HepG2 (cell line): ENCODE measurements around the gene NYAP1. TPM values are rescaled to one million over a fixed set of nuclear protein-coding genes. Genes with fewer than 3 reads are reported as not detected.
A peak's percentile ranks its signal among the peaks of the same experiment; 100 is the strongest.

ENCODE experiments used
- E2F1 ChIP-seq: sonication (generic); formaldehyde crosslinking; IDR thresholded peaks from 2 replicates; pipeline ENCODE4 v1.5.0; 2020; ENCODE audit warnings: missing genetic modification reagents
- ESRRA ChIP-seq: sonication (generic); formaldehyde crosslinking; IDR thresholded peaks from 2 replicates; pipeline ENCODE4 v1.5.1; 2020; ENCODE audit warnings: mild to moderate bottlenecking, low read depth, missing genetic modification reagents
- ETV6 ChIP-seq: sonication (generic); formaldehyde crosslinking; conservative IDR thresholded peaks from 2 replicates; pipeline ENCODE4 v1.4.0; 2020; ENCODE audit warnings: missing genetic modification reagents
- GMEB1 ChIP-seq: sonication (generic); formaldehyde crosslinking; IDR thresholded peaks from 2 replicates; pipeline ENCODE4 v1.5.1; 2020; ENCODE audit warnings: missing genetic modification reagents, mild to moderate bottlenecking, borderline replicate concordance
- HMGA1 ChIP-seq: sonication (generic); formaldehyde crosslinking; conservative IDR thresholded peaks from 2 replicates; pipeline ENCODE4 v1.4.0; 2020; ENCODE audit warnings: missing genetic modification reagents
- MTA1 ChIP-seq: sonication (generic); formaldehyde crosslinking; IDR thresholded peaks from 2 replicates; pipeline ENCODE4 v1.4.0; 2020; ENCODE audit warnings: missing genetic modification reagents, mild to moderate bottlenecking, borderline replicate concordance
- RAD21 ChIP-seq: fragments of 450-650 bp; formaldehyde crosslinking; IDR thresholded peaks from 2 replicates; pipeline ENCODE4 v1.5.0; 2020; ENCODE audit warnings: mild to moderate bottlenecking
- SP2 ChIP-seq: sonication (generic); formaldehyde crosslinking; IDR thresholded peaks from 2 replicates; pipeline ENCODE4 v1.5.1; 2020; ENCODE audit warnings: mild to moderate bottlenecking, missing genetic modification reagents
- WIZ ChIP-seq: sonication (generic); formaldehyde crosslinking; IDR thresholded peaks from 2 replicates; pipeline ENCODE4 v1.5.1; 2020; ENCODE audit warnings: mild to moderate bottlenecking, missing genetic modification reagents
- ZBTB33 ChIP-seq: sonication (generic); formaldehyde crosslinking; IDR thresholded peaks from 2 replicates; pipeline ENCODE4 v1.4.0; 2020; ENCODE audit warnings: missing genetic modification reagents
- ZNF20 ChIP-seq: sonication (generic); formaldehyde crosslinking; IDR thresholded peaks from 2 replicates; pipeline ENCODE4 v1.4.0; 2020; ENCODE audit warnings: mild to moderate bottlenecking, moderate library complexity, missing genetic modification reagents
- ZNF317 ChIP-seq: sonication (generic); formaldehyde crosslinking; IDR thresholded peaks from 2 replicates; pipeline ENCODE4 v1.5.0; 2020; ENCODE audit warnings: mild to moderate bottlenecking, missing genetic modification reagents
- ZNF501 ChIP-seq: sonication (generic); formaldehyde crosslinking; IDR thresholded peaks from 2 replicates; pipeline ENCODE4 v1.5.1; 2020; ENCODE audit warnings: mild to moderate bottlenecking, moderate library complexity, missing genetic modification reagents
- ZNF552 ChIP-seq: sonication (generic); formaldehyde crosslinking; IDR thresholded peaks from 2 replicates; pipeline ENCODE4 v1.9.0; 2022; ENCODE audit warnings: missing genetic modification reagents, mild to moderate bottlenecking, borderline replicate concordance
- ZNF703 ChIP-seq: sonication (generic); formaldehyde crosslinking; IDR thresholded peaks from 2 replicates; pipeline ENCODE4 v1.5.1; 2020; ENCODE audit warnings: missing genetic modification reagents, mild to moderate bottlenecking, moderate library complexity, borderline replicate concordance
- ZNF766 ChIP-seq: sonication (generic); formaldehyde crosslinking; IDR thresholded peaks from 2 replicates; pipeline ENCODE4 v1.5.0; 2020; ENCODE audit warnings: missing genetic modification reagents, borderline replicate concordance
- ZSCAN31 ChIP-seq: sonication (generic); formaldehyde crosslinking; IDR thresholded peaks from 2 replicates; pipeline ENCODE4 v1.5.0; 2020; ENCODE audit warnings: low read depth, mild to moderate bottlenecking, missing genetic modification reagents
- polyA plus RNA-seq, 8 experiments: library from polyadenylated mRNA; depleted of rRNA in 3 of 8; stranded (reverse) in 7 of 8; unstranded in 1 of 8; fragments of >200 nt; fragmentation: Illumina TruSeq in 4 of 8; extraction: Trizol in 4 of 8; gene quantifications; 2 replicates each; pipeline versions ENCODE4 v1.2.1 to v1.2.3, GENCODE V29; 2011 to 2016; ENCODE audit warnings: low read depth in 4 of 8, missing spikeins in 1 of 8, mixed read lengths in 1 of 8; ENCODE audit not compliant: insufficient read depth in 1 of 8
- total RNA-seq, 5 experiments: library from RNA; depleted of rRNA; stranded (reverse); fragments of >200 nt; fragmentation: Illumina TruSeq; extraction: Trizol; gene quantifications; 2 replicates each; pipeline ENCODE4 v1.2.3, GENCODE V29; 2016; ENCODE audit warnings: low read depth in 1 of 5
- TF ChIP-seq, protein P1 (sequence below): sonication (generic); formaldehyde crosslinking; IDR thresholded peaks from 2 replicates; pipeline ENCODE4 v1.4.0; 2020; ENCODE audit warnings: mild to moderate bottlenecking, missing genetic modification reagents
- TF ChIP-seq, protein P2 (sequence below): sonication (generic); formaldehyde crosslinking; IDR thresholded peaks from 2 replicates; pipeline ENCODE4 v1.4.0; 2020; ENCODE audit warnings: missing genetic modification reagents, mild to moderate bottlenecking, borderline replicate concordance

Gene NYAP1
- total and polyA plus RNA-seq, 2 of the 13 experiments (the other 11 are each of a cell fraction or from before 2014, with no cell fraction given), result 0.15 to 0.46 TPM

GRCh38 chr7:100538654-100539435 lies 55.1 kb downstream of the NYAP1 start, which contains the start of gene AGFG2 (continued):
- TF ChIP-seq E2F1 (CRISPR knock-in tag) (peak; percentile 90), ZNF20 (CRISPR knock-in tag) (no peak), ZNF766 (CRISPR knock-in tag) (no peak), GMEB1 (CRISPR knock-in tag) (peak; percentile 95), ZNF317 (CRISPR knock-in tag) (no peak), ZSCAN31 (0 out of 2 replicates have a peak, but pooled peaks have one; percentile 44), HMGA1 (CRISPR knock-in tag) (no peak), ZNF552 (CRISPR knock-in tag) (0 out of 2 replicates have a peak, but pooled peaks have one; percentile 22), MTA1 (CRISPR knock-in tag) (peak; percentile 44; the same call in 1 of the 2 replicates), RAD21 (CRISPR knock-in tag) (peak; percentile 28; the same call in 1 of the 2 replicates), WIZ (CRISPR knock-in tag) (no peak), ZBTB33 (CRISPR knock-in tag) (no peak), SP2 (CRISPR knock-in tag) (peak; percentile 88), ZNF501 (CRISPR knock-in tag) (peak; percentile 84), ZNF703 (CRISPR knock-in tag) (no peak), ETV6 (CRISPR knock-in tag) (no peak), ESRRA (CRISPR knock-in tag) (no peak)
- TF ChIP-seq, protein P1, sequence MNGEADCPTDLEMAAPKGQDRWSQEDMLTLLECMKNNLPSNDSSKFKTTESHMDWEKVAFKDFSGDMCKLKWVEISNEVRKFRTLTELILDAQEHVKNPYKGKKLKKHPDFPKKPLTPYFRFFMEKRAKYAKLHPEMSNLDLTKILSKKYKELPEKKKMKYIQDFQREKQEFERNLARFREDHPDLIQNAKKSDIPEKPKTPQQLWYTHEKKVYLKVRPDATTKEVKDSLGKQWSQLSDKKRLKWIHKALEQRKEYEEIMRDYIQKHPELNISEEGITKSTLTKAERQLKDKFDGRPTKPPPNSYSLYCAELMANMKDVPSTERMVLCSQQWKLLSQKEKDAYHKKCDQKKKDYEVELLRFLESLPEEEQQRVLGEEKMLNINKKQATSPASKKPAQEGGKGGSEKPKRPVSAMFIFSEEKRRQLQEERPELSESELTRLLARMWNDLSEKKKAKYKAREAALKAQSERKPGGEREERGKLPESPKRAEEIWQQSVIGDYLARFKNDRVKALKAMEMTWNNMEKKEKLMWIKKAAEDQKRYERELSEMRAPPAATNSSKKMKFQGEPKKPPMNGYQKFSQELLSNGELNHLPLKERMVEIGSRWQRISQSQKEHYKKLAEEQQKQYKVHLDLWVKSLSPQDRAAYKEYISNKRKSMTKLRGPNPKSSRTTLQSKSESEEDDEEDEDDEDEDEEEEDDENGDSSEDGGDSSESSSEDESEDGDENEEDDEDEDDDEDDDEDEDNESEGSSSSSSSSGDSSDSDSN, result peak; percentile 78
- TF ChIP-seq, protein P2, sequence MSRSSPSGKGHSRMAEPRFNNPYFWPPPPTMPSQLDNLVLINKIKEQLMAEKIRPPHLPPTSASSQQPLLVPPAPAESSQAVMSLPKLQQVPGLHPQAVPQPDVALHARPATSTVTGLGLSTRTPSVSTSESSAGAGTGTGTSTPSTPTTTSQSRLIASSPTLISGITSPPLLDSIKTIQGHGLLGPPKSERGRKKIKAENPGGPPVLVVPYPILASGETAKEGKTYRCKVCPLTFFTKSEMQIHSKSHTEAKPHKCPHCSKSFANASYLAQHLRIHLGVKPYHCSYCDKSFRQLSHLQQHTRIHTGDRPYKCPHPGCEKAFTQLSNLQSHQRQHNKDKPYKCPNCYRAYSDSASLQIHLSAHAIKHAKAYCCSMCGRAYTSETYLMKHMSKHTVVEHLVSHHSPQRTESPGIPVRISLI (CRISPR knock-in tag), result no peak; the same call in 1 of the 2 replicates
